Cardiac muscle cell (in vitro differentiated cells and primary cell): ENCODE data around the gene SIGLEC6. TPM values are rescaled to one million over a fixed set of nuclear protein-coding genes. Genes with fewer than 3 reads are reported as not detected.

Experiments used
- DNase-seq, 2 donors: peaks; one replicate each; pipeline versions ENCODE4 v3.0.0 to v3.0.0-alpha.2; 2010 to 2017; ENCODE audit warnings: low read depth in 1 of 2, low spot score in 1 of 2
- H3K27ac ChIP-seq: fragments of 200-600 bp; sonication (generic); 2 replicates; pipeline ENCODE4 v1.5.1; 2016
- H3K27me3 ChIP-seq: fragments of 200-600 bp; sonication (generic); 2 replicates; pipeline ENCODE4 v1.6.0; 2016; ENCODE audit warnings: control low read depth
- H3K36me3 ChIP-seq: fragments of 200-600 bp; sonication (generic); 2 replicates; pipeline ENCODE4 v1.5.1; 2016; ENCODE audit warnings: control low read depth
- H3K4me1 ChIP-seq: fragments of 200-600 bp; sonication (generic); 2 replicates; pipeline ENCODE4 v1.8.1; 2017; ENCODE audit warnings: low read depth, mild to moderate bottlenecking, mixed run types
- H3K4me3 ChIP-seq: fragments of 200-600 bp; sonication (generic); 2 replicates; pipeline ENCODE4 v1.5.1; 2016; ENCODE audit warnings: mild to moderate bottlenecking
- H3K9me3 ChIP-seq: fragments of 200-600 bp; sonication (generic); 2 replicates; pipeline ENCODE4 v1.5.1; 2017; ENCODE audit warnings: low read depth, mild to moderate bottlenecking, control low read depth
- CTCF ChIP-seq: IDR thresholded peaks from 2 replicates; pipeline ENCODE4 v1.5.1; 2012; ENCODE audit warnings: low read depth, mild to moderate bottlenecking, low read length
- polyA plus RNA-seq: library from polyadenylated mRNA; unstranded; fragments of >200 nt; fragmentation: Nextera tagmentation; extraction: Ambion mirVana; gene quantifications from 2 replicates; pipeline ENCODE4 v1.2.1, GENCODE V29; 2016
- total RNA-seq: library from RNA; depleted of rRNA; stranded (reverse); fragments of >200 nt; gene quantifications from 2 replicates; pipeline ENCODE4 v1.2.3, GENCODE V29; 2016

The SIGLEC6 gene
- total and polyA plus RNA-seq, 2 experiments from 2014 or later: not detected

- DNase-seq: no peak
- Histone ChIP-seq H3K36me3 (no peaks in the 10 kb centered on the region), H3K4me3 (no peak within 1 kb of the TSS), H3K27ac (no peak within 1 kb of the TSS), H3K9me3 (no peaks in the 10 kb centered on the region), H3K4me1 (no peaks in the 10 kb centered on the region), H3K27me3 (no peaks in the 10 kb centered on the region)
- TF ChIP-seq CTCF: no peak
Measured at GRCh38 chr19:51478381-51479234, 52.9 kb downstream of the SIGLEC6 start, which contains the start of gene CEACAM18. TSS of gene CEACAM18 (plus strand) at chr19:51478539.

- no peak for DNase-seq
- Histone ChIP-seq H3K9me3 (no peaks in the 10 kb centered on the region), H3K4me1 (no peaks in the 10 kb centered on the region), H3K4me3 (no peak overlapping the region), H3K27me3 (no peaks in the 10 kb centered on the region), H3K27ac (no peak overlapping the region), H3K36me3 (no peaks in the 10 kb centered on the region)
- TF ChIP-seq CTCF: no peak
Measured at GRCh38 chr19:51477344-51477743, 54.1 kb downstream of the SIGLEC6 start.

- no peak for DNase-seq
- Histone ChIP-seq H3K9me3 (no peaks in the 10 kb centered on the region), H3K4me1 (no peaks in the 10 kb centered on the region), H3K36me3 (no peaks in the 10 kb centered on the region), H3K4me3 (no peak overlapping the region), H3K27me3 (no peaks in the 10 kb centered on the region), H3K27ac (no peak overlapping the region)
- TF ChIP-seq CTCF: no peak
Measured at GRCh38 chr19:51476164-51476563, 55.3 kb downstream of the SIGLEC6 start.

- DNase-seq: peak; percentile 75 to 80
- Histone ChIP-seq H3K4me3 (no peak overlapping the region), H3K27ac (no peak overlapping the region), H3K36me3 (no peaks in the 10 kb centered on the region), H3K27me3 (no peaks in the 10 kb centered on the region), H3K4me1 (no peaks in the 10 kb centered on the region), H3K9me3 (no peaks in the 10 kb centered on the region)
- peak; percentile 74 for TF ChIP-seq CTCF
Measured at GRCh38 chr19:51473009-51473707, 58.3 kb downstream of the SIGLEC6 start.

GRCh38 chr19:51472607-51473006 lies 58.9 kb downstream of the SIGLEC6 start:
- Histone ChIP-seq H3K4me3 (no peak overlapping the region), H3K27me3 (no peaks in the 10 kb centered on the region), H3K27ac (no peak overlapping the region), H3K36me3 (no peaks in the 10 kb centered on the region), H3K4me1 (no peaks in the 10 kb centered on the region), H3K9me3 (no peaks in the 10 kb centered on the region)
- no peak for TF ChIP-seq CTCF
- no peak for DNase-seq
